H1 (cell line): ENCODE measurements around the gene COX19. TPM values are rescaled to one million over a fixed set of nuclear protein-coding genes. Genes with fewer than 3 reads are reported as not detected.

Experiments
- CTCF ChIA-PET: fragments of 300-600 bp; sonication (Branson Sonifier 250); formaldehyde crosslinking; loops from one replicate; lab custom pipeline; 2021; ENCODE audit not compliant: partially characterized antibody; lab: Charles Lee
- POLR2A ChIA-PET: fragments of 300-600 bp; sonication (Branson Sonifier 250); formaldehyde crosslinking; loops from one replicate; lab custom pipeline; 2021; ENCODE audit warnings: inconsistent platforms; ENCODE audit not compliant: partially characterized antibody; lab: Charles Lee
- DNase-seq, 2 experiments: peaks; one replicate each; pipeline versions ENCODE4 v3.0.0 to v3.0.0-alpha.2; 2010 to 2022; ENCODE audit warnings: low spot score in 2 of 2, low read depth in 1 of 2, mixed read lengths in 1 of 2
- FAIRE-seq: peaks from 2 replicates; lab custom pipeline; 2011; peaks lifted over from hg19 to GRCh38; lab: Jason Lieb, UNC
- H2AFZ ChIP-seq: 2 replicates; pipeline ENCODE4 v1.8.1; 2012; ENCODE audit warnings: low read length, inconsistent platforms
- H2AK5ac ChIP-seq: 2 replicates; pipeline ENCODE4 v1.6.1; 2013; ENCODE audit warnings: low read depth, low read length
- H2BK120ac ChIP-seq: replicated peaks from 2 replicates; pipeline ENCODE3; 2013; ENCODE audit warnings: low read depth, low read length, inconsistent platforms
- H2BK12ac ChIP-seq: 2 replicates; pipeline ENCODE4 v1.6.1; 2013; ENCODE audit warnings: low read depth, low read length
- H2BK15ac ChIP-seq: 2 replicates; pipeline ENCODE4 v1.6.1; 2013; ENCODE audit warnings: low read length
- H2BK20ac ChIP-seq: 2 replicates; pipeline ENCODE4 v1.6.1; 2013; ENCODE audit warnings: low read length
- H2BK5ac ChIP-seq: 2 replicates; pipeline ENCODE4 v1.6.1; 2013; ENCODE audit warnings: low read depth, low read length
- H3K14ac ChIP-seq: 2 replicates; pipeline ENCODE4 v1.6.1; 2013; ENCODE audit warnings: inconsistent platforms; ENCODE audit not compliant: insufficient read length
- H3K18ac ChIP-seq: 2 replicates; pipeline ENCODE4 v1.6.1; 2013; ENCODE audit warnings: low read length; ENCODE audit errors: extremely low read depth
- H3K23ac ChIP-seq: 2 replicates; pipeline ENCODE4 v1.6.1; 2013; ENCODE audit warnings: inconsistent platforms; ENCODE audit not compliant: insufficient read length
- H3K23me2 ChIP-seq: 2 replicates; pipeline ENCODE4 v1.6.1; 2013; ENCODE audit warnings: low read depth, low read length
- H3K27ac ChIP-seq: 2 replicates; pipeline ENCODE4 v1.6.1; 2011; ENCODE audit warnings: low read depth, low read length, inconsistent platforms
- H3K27me3 ChIP-seq, 4 experiments: replicated peaks in 1 of 4; 1 replicate in 1 of 4; 2 replicates in 3 of 4; pipeline versions ENCODE4 v1.6.1 to v1.8.1; 2011 to 2013; ENCODE audit warnings: low read length in 3 of 4, mild to moderate bottlenecking in 3 of 4, inconsistent platforms in 2 of 4, mixed read lengths in 2 of 4, moderate library complexity in 1 of 4; ENCODE audit not compliant: control insufficient read depth in 3 of 4, insufficient read depth in 3 of 4; ENCODE audit errors: extremely low read depth in 1 of 4
- H3K36me3 ChIP-seq, 4 experiments: 2 replicates each; pipeline versions ENCODE4 v1.6.1 to v1.8.1; 2011 to 2013; ENCODE audit warnings: mild to moderate bottlenecking in 4 of 4, low read length in 3 of 4, moderate library complexity in 2 of 4, control low read depth in 1 of 4, inconsistent platforms in 1 of 4; ENCODE audit not compliant: insufficient read depth in 4 of 4, control insufficient read depth in 2 of 4
- H3K4ac ChIP-seq: replicated peaks from 2 replicates; pipeline ENCODE3; 2013; ENCODE audit warnings: low read length, low read depth, mixed read lengths, inconsistent platforms; ENCODE audit not compliant: insufficient read length
- H3K4me1 ChIP-seq, 4 experiments: replicated peaks in 1 of 4; 1 replicate in 1 of 4; 2 replicates in 3 of 4; pipeline versions ENCODE4 v1.6.1 to v1.8.1; 2011 to 2013; ENCODE audit warnings: low read length in 3 of 4, inconsistent platforms in 2 of 4, mixed read lengths in 1 of 4; ENCODE audit not compliant: insufficient read depth in 4 of 4, control insufficient read depth in 3 of 4
- H3K4me2 ChIP-seq, 2 experiments: 2 replicates each; pipeline versions ENCODE4 v1.6.1 to v1.8.1; 2011 to 2013; ENCODE audit warnings: low read depth in 2 of 2, low read length in 2 of 2, control low read depth in 1 of 2, inconsistent platforms in 1 of 2, mild to moderate bottlenecking in 1 of 2; ENCODE audit not compliant: insufficient read depth in 1 of 2
- H3K4me3 ChIP-seq, 4 experiments: fragments of 200-600, 300-600 bp in 1 of 4; sonication (generic), shearing (Covaris generic), sonication (Bioruptor Twin) in 1 of 4; 2 replicates each; pipeline versions ENCODE4 v1.5.1 to v1.8.1; 2011 to 2016; ENCODE audit warnings: low read length in 4 of 4, low read depth in 3 of 4, control low read depth in 2 of 4, inconsistent platforms in 2 of 4, mild to moderate bottlenecking in 2 of 4, mixed read lengths in 1 of 4, moderate library complexity in 1 of 4; ENCODE audit not compliant: insufficient read depth in 2 of 4; ENCODE audit errors: extremely low read depth in 1 of 4
- H3K56ac ChIP-seq: replicated peaks from 2 replicates; pipeline ENCODE3; 2013; ENCODE audit warnings: low read depth, mild to moderate bottlenecking, mixed read lengths, low read length, inconsistent platforms; ENCODE audit not compliant: insufficient read length
- H3K79me1 ChIP-seq: 2 replicates; pipeline ENCODE4 v1.6.1; 2013; ENCODE audit warnings: low read depth, low read length, control low read depth
- H3K79me2 ChIP-seq, 2 experiments: 2 replicates each; pipeline versions ENCODE4 v1.6.1 to v1.8.1; 2012 to 2013; ENCODE audit warnings: low read length in 2 of 2, mild to moderate bottlenecking in 2 of 2, inconsistent platforms in 1 of 2; ENCODE audit not compliant: insufficient read depth in 2 of 2, control insufficient read depth in 1 of 2
- H3K9ac ChIP-seq, 4 experiments: replicated peaks in 1 of 4; 1 replicate in 1 of 4; 2 replicates in 3 of 4; pipeline versions ENCODE4 v1.6.1 to v1.8.1; 2011 to 2013; ENCODE audit warnings: low read depth in 3 of 4, low read length in 3 of 4, control low read depth in 2 of 4, mild to moderate bottlenecking in 2 of 4, moderate library complexity in 2 of 4, inconsistent platforms in 1 of 4; ENCODE audit errors: extremely low read depth in 1 of 4
- H3K9me3 ChIP-seq, 2 experiments: 2 replicates each; pipeline versions ENCODE4 v1.6.1 to v1.8.1; 2012 to 2013; ENCODE audit warnings: mild to moderate bottlenecking in 2 of 2, moderate library complexity in 2 of 2, control low read depth in 1 of 2, inconsistent platforms in 1 of 2, low read depth in 1 of 2, low read length in 1 of 2, mixed read lengths in 1 of 2; ENCODE audit not compliant: insufficient read depth in 2 of 2
- H4K20me1 ChIP-seq, 2 experiments: replicated peaks in 1 of 2; 2 replicates each; pipeline versions ENCODE3 to v1.8.1; 2011 to 2013; ENCODE audit warnings: inconsistent platforms in 2 of 2, low read length in 2 of 2, mild to moderate bottlenecking in 1 of 2; ENCODE audit not compliant: insufficient read depth in 2 of 2, control insufficient read depth in 1 of 2
- H4K5ac ChIP-seq: 2 replicates; pipeline ENCODE4 v1.6.1; 2013; ENCODE audit warnings: low read length, low read depth, mixed read lengths, inconsistent platforms; ENCODE audit not compliant: insufficient read length
- H4K8ac ChIP-seq: 2 replicates; pipeline ENCODE4 v1.8.0; 2013; ENCODE audit warnings: mild to moderate bottlenecking, moderate library complexity, low read length, inconsistent platforms; ENCODE audit not compliant: insufficient read depth; ENCODE audit errors: extremely low read depth
- H4K91ac ChIP-seq: replicated peaks from 2 replicates; pipeline ENCODE3; 2013; ENCODE audit warnings: low read length, mixed read lengths, inconsistent platforms; ENCODE audit not compliant: insufficient read length
- ASH2L ChIP-seq: fragments of 200-600, 300-600 bp; sonication (generic); IDR thresholded peaks from one replicate; pipeline ENCODE4 v1.7.1; 2017; ENCODE audit warnings: low read length
- CREB1 ChIP-seq: IDR thresholded peaks from 2 replicates; pipeline ENCODE4 v1.6.1; 2012; ENCODE audit warnings: inconsistent platforms
- GTF2F1 ChIP-seq: IDR thresholded peaks from 2 replicates; pipeline ENCODE4 v1.6.1; 2012; ENCODE audit warnings: low read depth, low read length, improper control_type of control experiment, borderline replicate concordance
- HDAC2 ChIP-seq, 2 experiments: fragments of 300-600 bp in 1 of 2; sonication (generic) in 1 of 2; IDR thresholded peaks; 2 replicates each; pipeline ENCODE4 v1.6.1; 2011 to 2012; ENCODE audit warnings: low read depth in 2 of 2, low read length in 2 of 2, mild to moderate bottlenecking in 2 of 2, moderate library complexity in 2 of 2, borderline replicate concordance in 1 of 2, inconsistent platforms in 1 of 2
- RFX5 ChIP-seq: IDR thresholded peaks from 2 replicates; pipeline ENCODE4 v1.6.1; 2011; ENCODE audit warnings: low read depth, low read length, improper control_type of control experiment, borderline replicate concordance
- RNF2 ChIP-seq: fragments of 200-900, 300-1000 bp; sonication (generic); IDR thresholded peaks from 2 replicates; pipeline ENCODE4 v1.7.1; 2016; ENCODE audit warnings: borderline replicate concordance, low read depth, mild to moderate bottlenecking, antibody characterized with exemption, low read length; ENCODE audit not compliant: poor library complexity, severe bottlenecking; ENCODE audit errors: missing control alignments
- SAP30 ChIP-seq: fragments of 300-600 bp; sonication (generic); IDR thresholded peaks from 2 replicates; pipeline ENCODE4 v1.7.1; 2012; ENCODE audit warnings: low read length, moderate library complexity, mild to moderate bottlenecking, inconsistent platforms; ENCODE audit not compliant: insufficient read depth, insufficient replicate concordance
- SIRT6 ChIP-seq: IDR thresholded peaks from one replicate; pipeline ENCODE4 v1.7.1; 2012; ENCODE audit warnings: low read length, inconsistent platforms
- WGBS, 2 experiments: shearing (Covaris generic) in 1 of 2; methylation state at CpG; one replicate each; pipeline versions ENCODE4 v1.1.6 to v1.1.7; 2013 to 2015; ENCODE audit warnings: low lambda C conversion rate in 2 of 2, mixed read lengths in 2 of 2, inconsistent platforms in 1 of 2, low coverage in 1 of 2, missing lambda C conversion rate in 1 of 2; ENCODE audit not compliant: insufficient replicate concordance in 2 of 2, insufficient coverage in 1 of 2, insufficient read length in 1 of 2; ENCODE audit errors: extremely low coverage in 1 of 2, missing lambda C conversion rate in 1 of 2; 5-methylcytosine and 5-hydroxymethylcytosine counted together
- polyA plus RNA-seq, 7 experiments: library from polyadenylated mRNA; depleted of rRNA in 3 of 7; stranded (reverse) in 5 of 7; unstranded in 2 of 7; fragments of >200 nt in 5 of 7; fragments of 200-250 nt in 2 of 7; gene quantifications; 1 replicate in 5 of 7; 2 replicates in 1 of 7; 4 replicates in 1 of 7; pipeline versions ENCODE4 v1.2.1 to v1.2.3, GENCODE V29; 2011 to 2013; ENCODE audit warnings: missing spikeins in 2 of 7, mixed read lengths in 2 of 7
- total RNA-seq: library from RNA; stranded (reverse); fragmentation: NEBNext Ultra II Directional; extraction: Animal tissue kit (Norgen Biotek cat#: 25700); gene quantifications from 2 replicates; pipeline ENCODE4 v1.2.1, GENCODE V29; 2021
- TF ChIP-seq, protein P1 (sequence below): IDR thresholded peaks from 2 replicates; pipeline ENCODE4 v1.6.1; 2011; ENCODE audit warnings: low read length, improper control_type of control experiment

Gene COX19
- total and polyA plus RNA-seq, 2 of the 8 experiments (the other 6 are each of a cell fraction or from before 2014, with no cell fraction given): 3.9 to 7.9 TPM

DNA sequence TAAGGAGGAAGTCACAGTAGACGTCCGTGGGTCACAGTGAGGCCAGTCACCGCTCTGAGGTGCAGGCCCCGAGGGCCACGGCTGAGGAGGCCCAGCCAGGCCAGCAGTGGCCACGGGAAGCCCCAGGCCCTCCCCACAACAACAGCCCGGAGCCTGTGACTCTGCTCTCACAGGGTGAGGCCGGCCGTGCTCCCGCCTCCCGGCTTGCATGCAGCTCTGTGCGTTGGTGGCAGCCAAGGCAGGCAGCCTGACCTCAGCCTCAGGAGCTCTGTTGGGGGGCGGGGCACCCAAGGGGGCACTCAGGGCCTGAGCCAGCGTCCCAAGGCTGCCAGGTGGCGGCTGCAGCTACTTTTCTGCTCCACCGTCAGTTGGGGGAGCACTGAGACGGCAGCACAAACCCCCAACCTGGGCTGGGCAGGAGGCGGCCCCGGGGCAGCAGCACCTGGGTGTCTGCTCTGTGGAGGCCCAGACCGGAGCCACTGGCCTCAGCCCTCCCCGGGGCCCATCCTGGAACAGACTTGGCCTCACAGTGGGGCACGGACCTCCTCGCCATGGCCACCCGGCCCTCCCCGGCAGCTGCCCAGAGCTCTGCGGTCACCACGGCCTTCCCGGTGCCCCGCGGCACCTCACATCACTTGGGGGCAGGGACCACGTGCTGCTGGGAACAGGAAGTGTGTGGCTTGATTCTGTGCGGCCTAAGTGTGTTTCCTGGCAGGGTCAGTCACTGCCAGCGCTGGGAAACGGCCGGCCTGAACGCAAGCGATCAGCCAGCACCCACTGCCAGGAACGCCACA, 20.9 kb upstream of the COX19 start:
- no peak overlapping the region; the same call in 1 of the 2 replicates for H3K27ac ChIP-seq
- DNase-seq: no peak
- no peak overlapping the region for H2BK12ac ChIP-seq
- H3K9me3 ChIP-seq: no peaks in the 10 kb centered on the region
- H2BK120ac ChIP-seq: no peak overlapping the region
- H4K8ac ChIP-seq: peak overlapping the region; percentile 20; the same call in 1 of the 2 replicates
- no peaks in the 10 kb centered on the region for H3K79me2 ChIP-seq
- H3K27me3 ChIP-seq: no peaks in the 10 kb centered on the region
- no peak overlapping the region; the same call in 1 of the 2 replicates for H2BK5ac ChIP-seq
- 96% methylated on average over 31 of the region's 38 CpGs; no CpG with 5 or more reads in 1 of the 2 experiments for WGBS, 2 experiments
- no peak overlapping the region for H4K5ac ChIP-seq
- no peak overlapping the region for H2AFZ ChIP-seq
- H3K36me3 ChIP-seq: no peaks in the 10 kb centered on the region
- H3K9ac ChIP-seq: no peak overlapping the region
- no peaks in the 10 kb centered on the region for H3K79me1 ChIP-seq
- no peak overlapping the region for H4K91ac ChIP-seq
- no peak overlapping the region for H2BK15ac ChIP-seq
- H3K23me2 ChIP-seq: no peaks in the 10 kb centered on the region
- H3K4me1 ChIP-seq: peaks cover 0 to 8% (median 4%) of the 10 kb centered on the region in 4 experiments; a peak in 5 of 7 replicates
- CTCF ChIA-PET: interaction anchor here (0.5 to 10.0 kb wide), 16 partner anchors 8 to 595 kb away, joined by 3 to 143 read pairs (median 8); partner anchors contain the start of gene GPR146
- H4K20me1 ChIP-seq: peaks cover 0 to 2% of the 10 kb centered on the region in 2 experiments
- no peak overlapping the region for H3K4me2 ChIP-seq
- TF ChIP-seq SAP30: no peak
- no peak for TF ChIP-seq ASH2L
- TF ChIP-seq CREB1: no peak
- TF ChIP-seq RFX5: no peak
- TF ChIP-seq, protein P1, sequence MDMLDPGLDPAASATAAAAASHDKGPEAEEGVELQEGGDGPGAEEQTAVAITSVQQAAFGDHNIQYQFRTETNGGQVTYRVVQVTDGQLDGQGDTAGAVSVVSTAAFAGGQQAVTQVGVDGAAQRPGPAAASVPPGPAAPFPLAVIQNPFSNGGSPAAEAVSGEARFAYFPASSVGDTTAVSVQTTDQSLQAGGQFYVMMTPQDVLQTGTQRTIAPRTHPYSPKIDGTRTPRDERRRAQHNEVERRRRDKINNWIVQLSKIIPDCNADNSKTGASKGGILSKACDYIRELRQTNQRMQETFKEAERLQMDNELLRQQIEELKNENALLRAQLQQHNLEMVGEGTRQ: no peak
- TF ChIP-seq GTF2F1: no peak
- no peak for TF ChIP-seq RNF2
- no peak for TF ChIP-seq SIRT6
- no peak for TF ChIP-seq HDAC2 (IDR thresholded peaks at IDR 0.05; ENCODE audit: borderline replicate concordance in 1 of 2, low read depth in 2 of 2, low read length in 2 of 2)
- TF ChIP-seq, all 59 proteins: peak for 0
- H3K14ac ChIP-seq: no peak overlapping the region
- no peak overlapping the region for H2BK20ac ChIP-seq
- no peak overlapping the region for H3K18ac ChIP-seq
- H2AK5ac ChIP-seq: no peak overlapping the region
- H3K4me3 ChIP-seq: no peak overlapping the region
- H3K23ac ChIP-seq: no peak overlapping the region
- no peak overlapping the region for H3K56ac ChIP-seq
- POLR2A ChIA-PET: interaction anchor here (1.1 to 1.7 kb wide), 3 partner anchors 21 to 47 kb away, joined by 3 to 4 read pairs (median 4); partner anchors contain the start of gene COX19
- no peak for FAIRE-seq
- H3K4ac ChIP-seq: no peak overlapping the region
